SKM-1 (cell line): ENCODE measurements around the gene KAT2A.
"Not testable (repeated sequence)": the region's sequence is repeated elsewhere in the genome, so short reads cannot be mapped to it uniquely, and the experiment has no call there.

Experiments
- DNase-seq: peaks from one replicate; lab custom pipeline; 2025; ENCODE audit not compliant: unreplicated experiment; lab: John Stamatoyannopoulos, UW

KAT2A gene

DNA sequence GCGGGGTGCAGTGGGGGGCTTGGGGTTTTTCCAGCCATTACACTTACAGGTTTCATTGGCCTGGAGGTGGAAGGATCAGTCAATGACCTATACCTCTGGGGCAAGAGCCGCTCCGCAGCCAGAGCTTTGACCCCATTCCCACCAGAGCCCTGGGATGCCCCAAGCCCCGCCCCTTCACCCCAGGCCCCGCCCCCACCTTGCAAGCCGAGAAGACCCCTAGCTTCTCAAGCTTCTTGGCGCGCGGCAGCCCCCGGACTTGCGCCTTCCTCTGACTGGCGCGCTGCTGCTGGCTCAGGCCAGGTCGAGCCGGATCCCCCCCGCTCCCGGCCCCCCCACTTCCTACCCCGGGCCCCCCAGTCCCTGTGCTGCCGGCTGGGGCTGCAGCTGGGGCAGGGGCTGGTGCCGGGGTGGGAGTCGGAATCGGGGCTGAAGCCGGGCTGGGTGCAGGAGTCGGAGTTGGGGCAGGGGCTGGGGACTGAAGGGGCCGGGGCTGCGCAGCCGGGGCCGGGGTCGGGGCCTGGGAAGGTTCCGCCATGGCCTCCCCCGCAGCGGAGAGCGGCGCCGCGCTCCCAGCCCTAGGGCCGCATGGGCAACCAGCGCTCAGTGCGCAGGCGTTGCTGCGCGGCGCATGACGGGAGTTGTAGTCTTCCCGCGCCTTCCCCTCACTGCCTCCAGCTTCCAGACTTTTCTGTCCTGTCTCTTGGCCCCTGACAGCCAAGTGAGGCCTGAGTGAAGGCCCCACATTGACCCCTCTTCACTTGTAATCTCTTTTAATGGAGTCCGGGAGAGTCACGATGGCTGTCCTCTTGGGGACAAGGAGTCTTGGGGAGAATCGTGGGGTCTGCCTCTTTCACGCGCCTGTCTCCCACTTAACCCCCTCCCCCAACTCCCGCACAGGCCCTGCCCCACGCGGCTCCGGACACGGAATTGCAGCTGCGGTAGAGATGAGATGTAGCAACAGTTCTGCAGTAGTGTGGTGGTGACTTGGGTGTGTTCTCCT is at the start of gene KAT2A:
Gene KAT2A (minus strand): TSS at position 598 of the 1,000 bp plus-strand sequence. CDS start 63 bp downstream, at position 535.
- peak; percentile 62 for DNase-seq

- no peak for DNase-seq
Measured at GRCh38 chr17:42169351-42169750, 48.2 kb upstream of the KAT2A start.

DNA sequence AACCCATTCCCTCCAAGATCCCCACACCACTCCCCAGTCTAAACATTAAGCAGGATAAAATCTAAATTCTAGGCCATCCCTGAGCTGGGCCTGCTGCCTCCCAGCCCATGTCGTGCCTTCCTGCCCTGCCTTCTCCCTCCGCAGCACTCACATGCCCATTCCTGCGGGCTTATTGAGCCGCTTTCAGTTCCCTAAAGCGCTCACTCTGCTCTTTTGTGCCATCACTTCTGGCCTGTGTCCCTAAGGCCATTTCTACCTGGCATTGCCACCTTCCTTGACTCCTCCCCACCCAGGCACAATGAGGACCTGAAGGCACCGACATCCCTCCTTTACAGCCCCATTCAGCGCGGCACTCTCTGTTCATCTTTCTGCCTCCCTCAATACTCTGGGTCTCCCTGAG is 46.6 kb upstream of the KAT2A start:
- no peak for DNase-seq

DNA sequence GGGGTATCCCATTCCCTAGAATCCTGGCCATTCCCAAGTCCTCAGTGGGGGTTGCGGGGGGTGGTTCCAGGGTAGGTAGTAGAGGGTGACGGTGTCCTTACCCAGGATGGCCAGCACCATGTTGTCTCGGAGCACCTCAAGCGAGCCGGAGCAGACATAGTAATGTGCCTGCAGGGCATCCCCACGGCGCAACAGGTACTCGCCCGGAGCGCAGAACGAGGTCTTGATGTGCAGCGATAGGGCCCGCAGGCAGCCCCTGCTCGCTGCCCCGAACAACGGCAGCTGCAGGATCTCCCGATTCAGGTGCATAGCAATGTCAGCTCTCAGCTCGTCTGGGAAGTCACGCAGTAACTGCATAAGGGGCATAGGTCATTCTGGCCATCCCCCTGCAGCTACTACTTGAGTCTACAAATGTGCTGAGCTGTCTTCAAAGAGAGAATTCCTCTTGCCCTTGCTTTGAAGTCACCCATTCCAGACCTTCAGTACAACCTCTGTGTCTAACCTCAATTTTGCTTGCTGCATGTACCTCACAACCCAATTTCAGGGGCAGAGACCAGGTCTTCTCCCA is 45.1 kb upstream of the KAT2A start:
- DNase-seq: no peak

DNA sequence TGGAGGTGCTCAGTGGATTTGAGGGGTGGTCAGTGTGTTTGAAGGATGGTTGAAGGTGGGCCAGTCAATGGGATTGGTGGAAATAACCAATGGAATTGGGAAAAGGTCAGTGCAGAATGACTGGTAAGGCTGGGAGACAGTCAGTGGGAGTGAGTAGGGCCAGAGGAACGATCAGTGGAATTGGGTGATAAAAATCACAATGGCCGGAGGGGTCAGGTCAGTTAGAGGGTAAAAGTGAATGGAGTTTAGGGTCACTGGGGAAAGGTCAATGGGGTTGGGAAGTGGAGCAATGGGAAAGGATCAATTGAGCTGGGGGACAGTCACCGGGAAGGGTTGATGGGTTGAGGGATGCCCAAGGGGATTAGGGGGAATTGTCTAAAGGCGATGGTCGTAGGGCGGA is 44.6 kb upstream of the KAT2A start:
- no peak for DNase-seq

GRCh38 chr17:42163696-42164407 is 42.7 kb upstream of the KAT2A start:
- DNase-seq: no peak

- DNase-seq: no peak
Measured at GRCh38 chr17:42163113-42163512, 41.9 kb upstream of the KAT2A start.

DNA sequence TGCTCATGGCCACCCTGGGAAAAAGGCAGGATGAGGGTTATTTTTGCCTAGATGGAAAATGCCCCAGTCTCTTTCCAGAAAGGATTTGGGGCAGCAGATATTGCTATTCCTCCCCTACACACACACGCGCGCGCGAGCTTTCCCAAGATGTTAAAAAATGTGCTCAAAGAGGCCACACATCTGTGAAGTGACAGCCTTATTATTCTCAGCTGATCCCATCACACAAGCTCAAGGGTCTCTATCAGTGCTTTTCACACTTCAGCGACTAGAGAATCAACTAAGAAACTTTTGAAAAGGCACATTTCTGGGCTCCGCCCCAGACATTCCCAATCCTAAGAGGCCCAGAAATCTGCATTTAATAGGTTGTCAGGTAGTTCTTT is 39.4 kb upstream of the KAT2A start:
- DNase-seq: no peak

DNA sequence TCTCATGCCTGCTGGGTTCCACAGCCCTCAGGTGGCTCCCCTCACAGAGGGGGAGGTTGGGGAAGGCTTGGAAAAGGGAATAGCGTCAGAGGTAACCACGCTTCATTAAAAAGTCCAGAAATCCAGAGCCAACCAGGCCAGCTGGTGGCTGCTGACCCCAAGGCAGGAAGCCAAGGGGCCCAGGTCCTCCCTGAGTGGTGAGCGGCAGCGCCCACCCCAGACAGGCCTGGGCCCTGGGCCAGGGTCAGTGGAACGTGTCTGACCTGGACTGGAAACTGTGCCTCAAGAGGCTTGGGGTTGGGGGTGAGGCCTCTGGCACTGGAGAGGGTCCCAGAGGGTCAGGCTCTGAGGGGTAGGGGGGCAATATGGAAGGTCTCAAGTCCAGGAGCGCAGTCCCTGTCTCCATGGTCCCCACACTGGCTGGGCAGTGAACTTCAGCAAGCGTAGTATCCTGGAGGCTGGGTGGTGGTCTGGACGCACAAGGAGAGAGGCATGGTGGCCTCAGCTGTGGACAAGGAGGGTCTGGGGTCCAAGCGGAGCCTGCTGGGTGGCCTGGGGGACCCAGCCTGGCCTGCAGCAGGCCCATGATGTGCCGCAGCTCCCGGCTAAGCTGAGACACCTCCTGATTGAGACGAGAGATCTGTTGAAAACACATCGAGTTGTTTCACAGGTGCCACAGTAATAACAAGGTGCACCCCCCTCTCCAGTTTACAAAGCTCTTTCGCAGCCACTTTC is 38.8 kb upstream of the KAT2A start:
- no peak for DNase-seq

DNA sequence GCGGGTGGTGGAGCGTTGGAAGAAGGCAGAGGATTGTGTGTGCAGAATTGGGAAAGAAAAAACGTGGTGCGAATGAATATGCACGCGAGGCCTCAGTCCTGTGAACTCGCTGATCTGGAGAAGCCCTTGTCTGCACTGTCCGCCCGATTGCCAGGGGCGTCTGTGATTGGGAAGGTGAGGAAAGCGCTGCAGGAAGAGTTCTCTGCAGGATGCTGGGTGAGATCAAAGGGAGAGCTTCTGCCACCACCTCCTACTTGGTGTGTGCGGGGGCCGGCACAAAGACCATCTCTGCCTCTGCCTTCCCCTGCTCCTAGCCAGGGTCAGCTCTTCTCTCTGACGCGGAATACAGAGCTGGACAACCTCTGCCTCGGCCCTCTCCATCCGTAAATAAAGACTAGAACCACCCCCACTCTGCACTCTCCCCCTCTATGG is 34.5 kb upstream of the KAT2A start:
- no peak for DNase-seq

GRCh38 chr17:42153919-42154742 is 33.0 kb upstream of the KAT2A start:
- DNase-seq: peak; percentile 31

DNA sequence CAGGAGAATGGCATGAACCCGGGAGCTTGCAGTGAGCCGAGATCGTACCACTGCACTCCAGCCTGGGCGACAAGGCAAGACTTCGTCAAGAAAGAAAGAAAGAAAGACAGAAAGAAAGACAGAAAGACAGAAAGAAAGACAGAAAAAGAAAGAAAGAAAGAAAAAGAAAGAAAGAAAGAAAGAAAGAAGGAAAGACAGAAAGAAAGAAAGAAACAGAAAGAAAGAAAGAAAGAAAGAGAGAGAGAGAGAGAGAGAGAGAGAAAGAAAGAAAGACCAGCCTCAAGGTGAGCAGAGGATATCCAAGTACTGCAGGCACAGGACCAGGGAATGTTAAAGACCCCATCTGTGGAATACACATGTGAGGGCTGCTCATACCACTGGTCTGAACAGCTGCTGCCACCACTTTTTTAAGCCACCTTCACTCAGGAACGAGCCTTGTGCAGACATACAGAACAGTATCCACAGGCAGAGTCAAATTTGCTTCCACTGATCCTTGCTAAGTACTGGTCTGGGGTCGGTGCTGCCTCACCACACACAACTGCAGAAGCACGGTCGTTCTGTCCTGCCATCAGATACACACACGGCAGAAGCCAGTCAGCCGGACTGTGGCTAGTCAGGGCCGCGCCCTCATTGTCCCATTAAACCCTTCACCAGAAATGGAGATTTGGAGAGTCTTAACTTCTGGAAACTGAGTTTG is 25.9 kb upstream of the KAT2A start:
- DNase-seq: no peak

- DNase-seq: not testable (repeated sequence)
Measured at GRCh38 chr17:42143138-42143537, 22.0 kb upstream of the KAT2A start.

DNA sequence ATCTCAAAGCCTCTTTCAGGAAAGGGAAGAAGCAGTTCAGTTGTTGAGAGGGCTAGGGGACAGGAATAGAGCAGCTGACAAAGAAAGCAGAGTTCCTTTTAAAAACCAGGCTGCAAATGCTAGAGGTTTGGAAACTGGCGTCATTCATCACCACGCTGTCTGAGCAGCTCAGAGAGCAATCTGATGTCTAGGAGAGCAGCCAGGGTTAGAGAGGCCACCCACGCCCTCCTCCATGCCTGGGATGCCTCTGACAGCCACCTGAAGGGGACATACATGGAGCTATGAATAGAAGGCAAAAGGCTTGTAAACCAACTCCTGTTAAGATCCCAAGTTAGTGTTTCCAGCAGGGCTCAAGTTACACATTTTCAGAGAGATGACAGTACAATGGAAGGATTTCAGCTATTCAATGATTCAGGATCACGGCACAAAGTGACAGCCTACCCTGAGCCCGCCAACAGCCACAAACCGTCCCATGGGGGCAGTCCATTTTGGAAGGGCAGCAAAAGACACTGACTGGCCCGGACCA is 21.3 kb upstream of the KAT2A start:
- DNase-seq: no peak

GRCh38 chr17:42141382-42141781 is 20.2 kb upstream of the KAT2A start:
- DNase-seq: no peak

GRCh38 chr17:42140690-42141089 is 19.5 kb upstream of the KAT2A start:
- DNase-seq: not testable (repeated sequence)

DNA sequence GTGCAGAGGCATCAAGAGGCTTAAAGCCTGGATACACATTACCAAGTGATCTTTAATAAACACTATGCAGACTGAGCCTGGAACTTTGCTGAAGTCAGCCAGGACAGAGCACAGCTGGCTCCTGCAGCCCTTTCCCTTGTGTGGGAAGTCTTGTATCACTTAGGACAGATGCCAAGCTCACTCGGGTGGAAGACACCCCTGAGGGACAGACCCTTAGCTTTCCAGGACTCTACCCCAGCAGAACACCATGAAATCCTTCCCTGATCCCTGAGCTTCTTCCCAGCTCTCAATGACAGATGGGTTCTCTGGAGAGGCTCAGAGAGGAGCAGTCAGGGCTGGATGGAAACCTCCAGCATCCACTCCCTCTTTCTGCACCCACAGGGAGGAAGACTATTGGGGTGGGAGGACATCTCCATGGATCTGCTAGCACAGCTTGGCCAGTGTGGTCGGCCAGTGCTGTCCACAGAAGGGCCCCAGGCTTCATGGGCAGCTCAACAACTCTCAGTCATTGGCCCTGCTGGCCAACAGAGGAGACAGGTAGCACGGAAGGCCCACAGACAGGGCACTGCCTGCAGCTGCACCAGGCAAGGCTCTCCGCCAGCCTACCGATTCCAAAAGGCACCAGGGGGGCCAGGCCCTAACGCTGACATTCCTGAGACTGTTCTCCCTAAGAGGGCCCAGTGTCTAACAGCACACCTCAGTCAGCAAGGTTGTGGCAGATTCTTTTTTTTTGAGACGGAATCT is 17.8 kb upstream of the KAT2A start:
- DNase-seq: no peak

GRCh38 chr17:42136654-42137051 is 15.5 kb upstream of the KAT2A start:
- DNase-seq: no peak
